Measurements from ENCODE around the gene KRTDAP. TPM values are rescaled to one million over a fixed set of nuclear protein-coding genes. Genes with fewer than 3 reads are reported as not detected.

The KRTDAP gene
- total RNA-seq, 1 donor from 2014 or later = not detected

DNA sequence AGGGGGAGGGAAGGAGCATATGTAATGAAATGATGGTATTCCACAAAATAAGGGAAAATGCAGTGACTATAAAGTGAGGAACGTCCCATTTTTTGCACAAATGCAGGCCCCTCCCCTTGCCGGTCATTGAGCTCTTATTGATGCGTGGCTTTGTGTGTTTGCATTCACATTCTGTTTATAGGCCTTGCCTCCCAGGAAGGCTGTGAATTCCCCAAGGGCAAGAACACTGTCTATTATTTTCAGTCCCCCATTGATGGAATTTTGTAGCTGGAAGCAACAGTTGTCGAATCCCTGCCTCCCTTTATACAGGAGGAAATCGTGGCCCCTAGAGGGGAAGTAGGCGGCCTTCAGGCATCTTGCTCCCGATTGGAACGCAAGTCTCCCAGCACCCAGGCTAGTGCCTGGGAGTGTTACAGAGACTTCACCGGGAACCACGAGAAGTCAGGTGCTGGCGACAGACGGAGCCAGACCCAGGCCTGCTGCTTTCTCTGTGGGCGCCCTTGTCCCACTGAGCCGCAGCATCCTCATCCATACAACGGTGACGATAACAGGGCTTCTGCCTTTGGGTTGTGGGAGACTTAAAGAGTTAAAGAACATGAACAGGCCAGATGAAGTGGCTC is 31.0 kb upstream of the KRTDAP start:
- Histone ChIP-seq H3K4me3 (ENCODE audit: insufficient read depth, low read depth, low read length) (no peak overlapping the region), H3K9me3 (ENCODE audit: insufficient read depth, low read depth, low read length) (no peaks in the 10 kb centered on the region), H3K4me2 (ENCODE audit: low read length) (no peak overlapping the region), H3K79me2 (ENCODE audit: insufficient read depth, low read length) (no peaks in the 10 kb centered on the region), H2AFZ (ENCODE audit: low read depth, low read length) (no peak overlapping the region), H3K9ac (ENCODE audit: low read length) (no peak overlapping the region), H3K27ac (ENCODE audit: low read depth, low read length) (no peak overlapping the region), H4K20me1 (ENCODE audit: insufficient read depth, low read length) (no peaks in the 10 kb centered on the region), H3K4me1 (ENCODE audit: insufficient read depth, low read length) (peaks cover 10% of the 10 kb centered on the region), H3K27me3 (ENCODE audit: insufficient read depth, low read length) (peaks cover 2% of the 10 kb centered on the region), H3K36me3 (ENCODE audit: insufficient read depth, low read length) (no peaks in the 10 kb centered on the region)
- H3K4me3 Mint-ChIP-seq (ENCODE audit: unreplicated experiment) = no peak overlapping the region
- no peaks in the 10 kb centered on the region for H3K9me3 Mint-ChIP-seq (ENCODE audit: unreplicated experiment)
- TF ChIP-seq, protein P1, sequence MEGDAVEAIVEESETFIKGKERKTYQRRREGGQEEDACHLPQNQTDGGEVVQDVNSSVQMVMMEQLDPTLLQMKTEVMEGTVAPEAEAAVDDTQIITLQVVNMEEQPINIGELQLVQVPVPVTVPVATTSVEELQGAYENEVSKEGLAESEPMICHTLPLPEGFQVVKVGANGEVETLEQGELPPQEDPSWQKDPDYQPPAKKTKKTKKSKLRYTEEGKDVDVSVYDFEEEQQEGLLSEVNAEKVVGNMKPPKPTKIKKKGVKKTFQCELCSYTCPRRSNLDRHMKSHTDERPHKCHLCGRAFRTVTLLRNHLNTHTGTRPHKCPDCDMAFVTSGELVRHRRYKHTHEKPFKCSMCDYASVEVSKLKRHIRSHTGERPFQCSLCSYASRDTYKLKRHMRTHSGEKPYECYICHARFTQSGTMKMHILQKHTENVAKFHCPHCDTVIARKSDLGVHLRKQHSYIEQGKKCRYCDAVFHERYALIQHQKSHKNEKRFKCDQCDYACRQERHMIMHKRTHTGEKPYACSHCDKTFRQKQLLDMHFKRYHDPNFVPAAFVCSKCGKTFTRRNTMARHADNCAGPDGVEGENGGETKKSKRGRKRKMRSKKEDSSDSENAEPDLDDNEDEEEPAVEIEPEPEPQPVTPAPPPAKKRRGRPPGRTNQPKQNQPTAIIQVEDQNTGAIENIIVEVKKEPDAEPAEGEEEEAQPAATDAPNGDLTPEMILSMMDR (IDR thresholded peaks at IDR 0.05; ENCODE audit: insufficient read depth, low read depth, low read length) = no peak
- no peak for TF ChIP-seq EZH2 (IDR thresholded peaks at IDR 0.05; ENCODE audit: insufficient read depth, low read length)
- FAIRE-seq (no peak), DNase-seq (ENCODE audit: low read depth) (no peak)
- no peak overlapping the region for H3K27ac Mint-ChIP-seq (ENCODE audit: unreplicated experiment)
- H3K4me1 Mint-ChIP-seq (ENCODE audit: low read depth, unreplicated experiment) = peaks cover 8% of the 10 kb centered on the region
- H3K36me3 Mint-ChIP-seq (ENCODE audit: low read depth, unreplicated experiment) = no peaks in the 10 kb centered on the region
- H3K27me3 Mint-ChIP-seq (ENCODE audit: low read depth, unreplicated experiment) = peaks cover 20% of the 10 kb centered on the region

DNA sequence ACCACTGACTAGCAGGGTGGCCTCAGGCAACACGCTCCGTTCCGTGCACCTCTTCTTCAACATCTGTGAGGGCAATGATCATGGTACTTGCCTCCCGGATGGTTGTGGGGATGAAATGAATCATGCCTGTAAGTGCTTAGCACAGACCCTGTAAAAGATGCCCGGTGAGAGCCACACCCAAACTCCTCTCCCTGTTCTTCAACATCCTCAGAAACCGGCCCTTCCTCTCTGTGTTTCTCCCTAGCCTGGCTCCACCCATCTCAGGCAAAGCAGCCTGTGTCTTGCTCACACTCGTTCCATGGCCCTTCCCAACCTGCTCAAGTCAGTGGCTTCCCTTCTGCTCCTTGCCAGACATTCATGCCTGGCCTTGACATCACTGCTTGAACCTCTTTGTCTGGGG is 29.0 kb upstream of the KRTDAP start:
- TF ChIP-seq, protein P1 (IDR thresholded peaks at IDR 0.05; ENCODE audit: insufficient read depth, low read depth, low read length) = no peak
- TF ChIP-seq EZH2 (IDR thresholded peaks at IDR 0.05; ENCODE audit: insufficient read depth, low read length) = no peak
- Histone ChIP-seq H3K9ac (ENCODE audit: low read length) (no peak overlapping the region), H3K79me2 (ENCODE audit: insufficient read depth, low read length) (no peaks in the 10 kb centered on the region), H4K20me1 (ENCODE audit: insufficient read depth, low read length) (no peaks in the 10 kb centered on the region), H3K4me2 (ENCODE audit: low read length) (no peak overlapping the region), H3K4me1 (ENCODE audit: insufficient read depth, low read length) (peaks cover 10% of the 10 kb centered on the region), H3K9me3 (ENCODE audit: insufficient read depth, low read depth, low read length) (no peaks in the 10 kb centered on the region), H3K4me3 (ENCODE audit: insufficient read depth, low read depth, low read length) (no peak overlapping the region), H3K27ac (ENCODE audit: low read depth, low read length) (no peak overlapping the region), H3K36me3 (ENCODE audit: insufficient read depth, low read length) (no peaks in the 10 kb centered on the region), H3K27me3 (ENCODE audit: insufficient read depth, low read length) (no peaks in the 10 kb centered on the region), H2AFZ (ENCODE audit: low read depth, low read length) (no peak overlapping the region)
- peaks cover 8% of the 10 kb centered on the region for H3K4me1 Mint-ChIP-seq (ENCODE audit: low read depth, unreplicated experiment)
- H3K36me3 Mint-ChIP-seq (ENCODE audit: low read depth, unreplicated experiment) = no peaks in the 10 kb centered on the region
- no peak overlapping the region for H3K27ac Mint-ChIP-seq (ENCODE audit: unreplicated experiment)
- H3K9me3 Mint-ChIP-seq (ENCODE audit: unreplicated experiment) = no peaks in the 10 kb centered on the region
- no peak for FAIRE-seq
- DNase-seq (ENCODE audit: low read depth) = no peak
- peaks cover 11% of the 10 kb centered on the region for H3K27me3 Mint-ChIP-seq (ENCODE audit: low read depth, unreplicated experiment)
- H3K4me3 Mint-ChIP-seq (ENCODE audit: unreplicated experiment) = no peak overlapping the region

DNA sequence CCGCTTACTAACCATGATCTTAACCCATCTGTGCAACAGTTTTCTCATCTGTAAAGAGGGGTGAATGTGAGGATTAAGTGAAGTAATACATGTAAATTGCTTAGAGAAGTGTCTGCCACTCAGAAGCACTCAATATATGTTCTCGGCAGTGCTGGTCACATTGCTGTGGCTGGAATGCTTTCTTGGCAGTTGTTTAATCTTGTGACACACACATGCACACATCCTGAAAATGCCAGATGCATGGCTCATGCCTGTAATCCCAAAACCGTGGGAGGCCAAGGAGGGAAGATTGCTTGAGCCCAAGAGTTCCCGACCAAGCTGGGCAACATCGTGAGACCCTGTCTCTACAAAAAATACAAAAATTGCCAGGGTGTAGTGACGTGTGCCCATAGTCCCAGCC is 28.0 kb upstream of the KRTDAP start:
- FAIRE-seq (peak; percentile 96), DNase-seq (ENCODE audit: low read depth) (peak; percentile 90)
- peaks cover 10% of the 10 kb centered on the region for H3K27me3 Mint-ChIP-seq (ENCODE audit: low read depth, unreplicated experiment)
- no peak for TF ChIP-seq EZH2 (IDR thresholded peaks at IDR 0.05; ENCODE audit: insufficient read depth, low read length)
- TF ChIP-seq, protein P1 (IDR thresholded peaks at IDR 0.05; ENCODE audit: insufficient read depth, low read depth, low read length) = no peak
- no peaks in the 10 kb centered on the region for H4K20me1 ChIP-seq (ENCODE audit: insufficient read depth, low read length)
- H3K9me3 ChIP-seq (ENCODE audit: insufficient read depth, low read depth, low read length) = no peaks in the 10 kb centered on the region
- H3K36me3 ChIP-seq (ENCODE audit: insufficient read depth, low read length) = no peaks in the 10 kb centered on the region
- H3K36me3 Mint-ChIP-seq (ENCODE audit: low read depth, unreplicated experiment) = no peaks in the 10 kb centered on the region
- H3K4me3 ChIP-seq (ENCODE audit: insufficient read depth, low read depth, low read length) = no peak overlapping the region
- H3K4me1 ChIP-seq (ENCODE audit: insufficient read depth, low read length) = peaks cover 10% of the 10 kb centered on the region
- H3K27ac ChIP-seq (ENCODE audit: low read depth, low read length) = peak overlapping the region; percentile 46
- no peaks in the 10 kb centered on the region for H3K9me3 Mint-ChIP-seq (ENCODE audit: unreplicated experiment)
- H3K27ac Mint-ChIP-seq (ENCODE audit: unreplicated experiment) = peak overlapping the region; percentile 83
- H3K27me3 ChIP-seq (ENCODE audit: insufficient read depth, low read length) = peaks cover 3% of the 10 kb centered on the region
- peak overlapping the region; percentile 23 for H2AFZ ChIP-seq (ENCODE audit: low read depth, low read length)
- no peak overlapping the region for H3K4me3 Mint-ChIP-seq (ENCODE audit: unreplicated experiment)
- peaks cover 8% of the 10 kb centered on the region for H3K4me1 Mint-ChIP-seq (ENCODE audit: low read depth, unreplicated experiment)
- H3K4me2 ChIP-seq (ENCODE audit: low read length) = peak overlapping the region; percentile 72
- H3K9ac ChIP-seq (ENCODE audit: low read length) = peak overlapping the region; percentile 50
- H3K79me2 ChIP-seq (ENCODE audit: insufficient read depth, low read length) = no peaks in the 10 kb centered on the region

All from astrocyte (in vitro differentiated cells and primary cell).